Measurements from ENCODE around the gene FNBP1.
"Not testable (repeated sequence)": the region's sequence is repeated elsewhere in the genome, so short reads cannot be mapped to it uniquely, and the experiment has no call there.

The FNBP1 gene

DNA sequence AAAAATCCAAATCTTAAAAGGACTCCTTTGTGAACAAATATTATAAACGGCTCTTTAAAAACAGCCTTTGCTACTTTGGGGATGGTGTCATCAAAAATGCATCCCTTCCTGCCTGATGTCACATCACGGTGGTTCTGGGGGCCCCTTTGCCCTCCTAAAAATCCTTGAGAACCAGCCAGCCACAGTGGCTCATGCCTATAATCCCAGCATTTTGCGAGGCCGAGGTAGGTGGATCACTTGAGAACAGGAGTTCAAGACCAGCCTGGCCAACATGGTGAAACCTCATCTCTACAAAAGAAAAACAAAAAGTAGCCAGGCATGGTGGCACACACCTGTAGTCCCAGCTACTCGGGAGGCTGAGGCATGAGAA is 43.9 kb downstream of the FNBP1 start:
- H3K4me3 ChIP-seq (ENCODE audit: low read depth, low read length): peak overlapping the region; percentile 87
- DNase-seq (ENCODE audit: low read depth): no peak
- TF ChIP-seq, protein P1, sequence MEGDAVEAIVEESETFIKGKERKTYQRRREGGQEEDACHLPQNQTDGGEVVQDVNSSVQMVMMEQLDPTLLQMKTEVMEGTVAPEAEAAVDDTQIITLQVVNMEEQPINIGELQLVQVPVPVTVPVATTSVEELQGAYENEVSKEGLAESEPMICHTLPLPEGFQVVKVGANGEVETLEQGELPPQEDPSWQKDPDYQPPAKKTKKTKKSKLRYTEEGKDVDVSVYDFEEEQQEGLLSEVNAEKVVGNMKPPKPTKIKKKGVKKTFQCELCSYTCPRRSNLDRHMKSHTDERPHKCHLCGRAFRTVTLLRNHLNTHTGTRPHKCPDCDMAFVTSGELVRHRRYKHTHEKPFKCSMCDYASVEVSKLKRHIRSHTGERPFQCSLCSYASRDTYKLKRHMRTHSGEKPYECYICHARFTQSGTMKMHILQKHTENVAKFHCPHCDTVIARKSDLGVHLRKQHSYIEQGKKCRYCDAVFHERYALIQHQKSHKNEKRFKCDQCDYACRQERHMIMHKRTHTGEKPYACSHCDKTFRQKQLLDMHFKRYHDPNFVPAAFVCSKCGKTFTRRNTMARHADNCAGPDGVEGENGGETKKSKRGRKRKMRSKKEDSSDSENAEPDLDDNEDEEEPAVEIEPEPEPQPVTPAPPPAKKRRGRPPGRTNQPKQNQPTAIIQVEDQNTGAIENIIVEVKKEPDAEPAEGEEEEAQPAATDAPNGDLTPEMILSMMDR (IDR thresholded peaks at IDR 0.05; ENCODE audit: insufficient read depth, low read depth, low read length, missing control alignments): no peak

- peak; percentile 70 for DNase-seq (ENCODE audit: low read depth)
- peak overlapping the region; percentile 87 for H3K4me3 ChIP-seq (ENCODE audit: low read depth, low read length)
- TF ChIP-seq, protein P1 (IDR thresholded peaks at IDR 0.05; ENCODE audit: insufficient read depth, low read depth, low read length, missing control alignments): no peak
These were observed 44.4 kb downstream of the FNBP1 start for GRCh38 chr9:129998491-129999140.

DNA sequence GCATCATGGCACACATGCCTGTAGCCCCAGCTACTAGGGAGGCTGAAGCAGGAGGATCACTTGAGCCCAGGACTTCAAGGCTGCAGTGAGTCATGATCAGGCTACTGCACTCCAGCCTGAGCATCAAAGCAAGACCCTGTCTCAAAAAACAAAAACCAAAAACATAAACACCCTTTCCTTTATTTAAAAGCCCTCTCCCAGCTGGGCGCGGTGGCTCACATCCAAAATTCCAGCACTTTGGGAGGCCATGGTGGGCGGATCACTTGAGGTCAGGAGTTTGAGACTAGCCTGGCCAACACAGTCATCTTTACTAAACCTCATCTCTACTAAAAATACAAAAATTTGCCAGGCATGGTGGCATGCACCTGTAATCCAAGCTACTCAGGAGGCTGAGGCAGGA is 45.3 kb downstream of the FNBP1 start:
- peak overlapping the region; percentile 87 for H3K4me3 ChIP-seq (ENCODE audit: low read depth, low read length)
- not testable (repeated sequence) for DNase-seq (ENCODE audit: low read depth)

GRCh38 chr9:129996161-129996830 is 46.7 kb downstream of the FNBP1 start:
- H3K4me3 ChIP-seq (ENCODE audit: low read depth, low read length): peak overlapping the region; percentile 87
- TF ChIP-seq, protein P1 (IDR thresholded peaks at IDR 0.05; ENCODE audit: insufficient read depth, low read depth, low read length, missing control alignments): no peak
- no peak for DNase-seq (ENCODE audit: low read depth)

DNA sequence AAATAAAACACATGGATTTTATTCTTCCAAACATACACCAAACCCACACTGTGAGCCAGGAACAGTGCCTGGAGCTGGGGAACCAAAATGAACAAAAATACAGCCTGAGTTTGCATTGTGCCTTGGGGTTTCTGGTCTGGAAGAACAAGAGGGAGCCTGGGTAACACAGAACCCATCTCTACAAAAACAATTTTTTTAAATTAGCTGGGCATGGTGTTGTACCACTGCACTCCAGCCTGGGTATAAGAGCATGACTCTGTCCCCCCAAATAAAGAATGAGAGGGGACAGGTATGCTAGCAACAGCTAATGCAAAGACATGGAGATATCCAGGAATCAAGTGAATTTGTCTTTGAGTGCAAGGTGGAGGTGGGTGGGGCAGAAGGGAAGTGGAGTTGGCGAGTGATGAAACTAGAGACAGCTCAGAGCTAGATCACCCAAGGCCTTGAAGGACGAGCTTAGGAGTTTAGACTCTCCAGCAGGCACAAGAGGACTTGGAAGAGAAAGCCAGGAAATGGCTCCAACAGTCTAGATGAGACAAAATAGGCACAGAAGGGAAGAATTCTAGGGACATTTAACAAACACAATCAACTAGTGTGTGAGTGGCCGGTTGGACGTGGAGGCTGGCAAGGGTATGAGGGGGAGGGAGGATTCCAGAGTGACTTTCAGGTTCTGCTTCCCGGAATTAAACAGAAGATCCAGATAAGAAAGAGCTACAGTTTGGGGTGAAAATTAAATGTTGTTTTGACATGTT is 47.4 kb downstream of the FNBP1 start:
- peak overlapping the region; percentile 87 for H3K4me3 ChIP-seq (ENCODE audit: low read depth, low read length)
- peak; percentile 84 for DNase-seq (ENCODE audit: low read depth)
- TF ChIP-seq, protein P1 (IDR thresholded peaks at IDR 0.05; ENCODE audit: insufficient read depth, low read depth, low read length, missing control alignments): no peak

- H3K4me3 ChIP-seq (ENCODE audit: low read depth, low read length): peak overlapping the region; percentile 87
- no peak for DNase-seq (ENCODE audit: low read depth)
- TF ChIP-seq, protein P1 (IDR thresholded peaks at IDR 0.05; ENCODE audit: insufficient read depth, low read depth, low read length, missing control alignments): no peak
These were observed 48.1 kb downstream of the FNBP1 start for GRCh38 chr9:129994882-129995281.

DNA sequence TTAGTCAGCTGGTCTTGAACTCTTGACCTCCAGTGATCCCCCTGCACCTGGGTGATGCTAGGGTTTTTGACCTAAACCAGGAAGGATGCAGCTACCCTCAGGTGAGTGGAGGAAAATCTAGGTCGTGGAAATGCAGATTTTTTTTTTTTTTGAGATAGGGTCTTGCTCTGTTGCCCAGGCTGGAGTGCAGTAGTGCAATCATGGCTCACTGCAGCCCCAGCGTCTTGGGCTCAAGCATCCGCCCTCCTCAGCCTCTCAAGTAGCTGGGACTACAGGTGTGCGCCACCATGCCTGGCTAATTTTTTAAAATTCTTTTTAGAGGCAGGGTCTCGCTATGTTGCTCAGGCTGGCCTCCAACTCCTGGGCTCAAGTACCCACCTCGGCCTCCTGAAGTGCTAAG is 51.9 kb downstream of the FNBP1 start:
- DNase-seq (ENCODE audit: low read depth): not testable (repeated sequence)
- H3K4me3 ChIP-seq (ENCODE audit: low read depth, low read length): peak overlapping the region; percentile 56
